GM10248 (cell line): ENCODE measurements around the gene CC2D2A.

Experiments
- CTCF ChIA-PET: fragments of 300-600 bp; sonication (Branson Sonifier 250); formaldehyde crosslinking; extraction: SDS; loops from one replicate; lab custom pipeline; 2021; ENCODE audit warnings: antibody characterized with exemption; lab: Yijun Ruan, JAX
- POLR2A ChIA-PET: fragments of 350-650 bp; sonication (Branson Sonifier 250); formaldehyde crosslinking; extraction: SDS; loops from one replicate; lab custom pipeline; 2020; ENCODE audit warnings: antibody characterized with exemption; lab: Yijun Ruan, JAX
- DNase-seq: peaks from one replicate; pipeline ENCODE4 v3.0.0; 2012; ENCODE audit errors: extremely low spot score
- CTCF ChIP-seq: IDR thresholded peaks from 2 replicates; pipeline ENCODE4 v1.5.1; 2012; ENCODE audit warnings: mild to moderate bottlenecking, low read depth; ENCODE audit errors: extremely low read depth, missing control alignments, control extremely low read depth

CC2D2A gene

GRCh38 chr4:15535599-15535998 is 65.9 kb downstream of the CC2D2A start:
- DNase-seq = no peak
- POLR2A ChIA-PET = no interaction called here
- CTCF ChIA-PET = interaction anchor here (2.5 kb wide), 1 partner anchor 9 kb away, joined by 14 read pairs; no protein-coding TSS in a partner anchor
- TF ChIP-seq CTCF = no peak

GRCh38 chr4:15536552-15537499 is 67.1 kb downstream of the CC2D2A start:
- TF ChIP-seq CTCF = no peak
- ChIA-PET POLR2A (no interaction called here), CTCF (no interaction called here)
- no peak for DNase-seq

- ChIA-PET CTCF (interaction anchor here (1.5 kb wide), 1 partner anchor 13 kb away, joined by 3 read pairs; no protein-coding TSS in a partner anchor), POLR2A (no interaction called here)
- no peak for TF ChIP-seq CTCF
- DNase-seq = no peak
Observed at GRCh38 chr4:15541941-15542340, 72.3 kb downstream of the CC2D2A start.

GRCh38 chr4:15542760-15543159 is 73.1 kb downstream of the CC2D2A start:
- TF ChIP-seq CTCF = no peak

GRCh38 chr4:15543537-15544247 is 74.0 kb downstream of the CC2D2A start:
- POLR2A ChIA-PET = no interaction called here
- CTCF ChIA-PET = interaction anchor here (1.0 to 2.8 kb wide), 3 partner anchors 9 to 87 kb away, joined by 3 to 14 read pairs (median 3); no protein-coding TSS in a partner anchor
- DNase-seq = no peak
- TF ChIP-seq CTCF = no peak

More at GRCh38 chr4:15542760-15543159, 73.1 kb downstream of the CC2D2A start:
- POLR2A ChIA-PET = no interaction called here
- CTCF ChIA-PET = interaction anchor here (1.5 kb wide), 1 partner anchor 12 kb away, joined by 3 read pairs; no protein-coding TSS in a partner anchor
- DNase-seq = no peak

- no peak for DNase-seq
- no peak for TF ChIP-seq CTCF
- CTCF ChIA-PET = interaction anchor here (1.0 to 2.8 kb wide), 5 partner anchors 10 to 87 kb away, joined by 3 to 14 read pairs (median 3); no protein-coding TSS in a partner anchor
- POLR2A ChIA-PET = no interaction called here
Observed at GRCh38 chr4:15544248-15544729, 74.6 kb downstream of the CC2D2A start.
